PC-9 (cell line): ENCODE results near the gene NUP85. TPM values are rescaled to one million over a fixed set of nuclear protein-coding genes. Genes with fewer than 3 reads are reported as not detected.
A peak's percentile ranks its signal among the peaks of the same experiment; 100 is the strongest.

Source experiments
- BruUV-seq: library from RNA; stranded (reverse); fragments of 400-500 nt; replicated peaks from 2 replicates; lab custom pipeline; 2021; lab: Mats Ljungman, UMichigan
- CTCF ChIA-PET: fragments of 300-600 bp; sonication (Branson Sonifier 250); formaldehyde crosslinking; loops from one replicate; lab custom pipeline; 2022; ENCODE audit warnings: antibody characterized with exemption; lab: Charles Lee
- POLR2A ChIA-PET: fragments of 300-600 bp; sonication (Branson Sonifier 250); formaldehyde crosslinking; loops from one replicate; lab custom pipeline; 2022; ENCODE audit warnings: antibody characterized with exemption; ENCODE audit not compliant: unreplicated experiment; lab: Charles Lee
- DNase-seq, 2 experiments: peaks; one replicate each; pipeline versions ENCODE4 v3.0.0 to v3.0.0-alpha.2; 2015 to 2022; ENCODE audit warnings: mixed read lengths in 1 of 2
- H2AFZ ChIP-seq: fragments of 200-600 bp; sonication (generic); 2 replicates; pipeline ENCODE4 v1.8.1; 2017; ENCODE audit warnings: antibody characterized with exemption
- H3F3A ChIP-seq: fragments of 200-600 bp; sonication (generic); 2 replicates; pipeline ENCODE4 v1.8.1; 2017; ENCODE audit warnings: antibody characterized with exemption, mild to moderate bottlenecking, low read depth; ENCODE audit not compliant: insufficient read depth
- H3K27ac ChIP-seq: fragments of 200-600 bp; sonication (generic); 2 replicates; pipeline ENCODE4 v1.6.1; 2016; ENCODE audit warnings: mixed run types
- H3K27me3 ChIP-seq: fragments of 200-600 bp; sonication (generic); 2 replicates; pipeline ENCODE4 v1.6.1; 2016; ENCODE audit warnings: low read depth, mixed run types; ENCODE audit not compliant: insufficient read depth
- H3K36me3 ChIP-seq: fragments of 200-600 bp; sonication (generic); 2 replicates; pipeline ENCODE4 v1.6.1; 2016; ENCODE audit warnings: low read depth, mixed run types
- H3K4me1 ChIP-seq: fragments of 200-600 bp; sonication (generic); replicated peaks from 2 replicates; pipeline ENCODE4 v1.6.1; 2016; ENCODE audit warnings: mixed run types; ENCODE audit not compliant: insufficient read depth
- H3K4me2 ChIP-seq: fragments of 200-600 bp; sonication (generic); 2 replicates; pipeline ENCODE4 v1.6.1; 2017; ENCODE audit warnings: mixed run types
- H3K4me3 ChIP-seq: fragments of 200-600 bp; sonication (generic); 2 replicates; pipeline ENCODE4 v1.6.1; 2016; ENCODE audit warnings: mixed run types
- H3K79me2 ChIP-seq: fragments of 200-600 bp; sonication (generic); 2 replicates; pipeline ENCODE4 v1.6.1; 2017; ENCODE audit warnings: low read depth, mixed run types
- H3K9me2 ChIP-seq: fragments of 200-600 bp; sonication (generic); 2 replicates; pipeline ENCODE4 v1.8.1; 2017; ENCODE audit warnings: mild to moderate bottlenecking; ENCODE audit not compliant: insufficient read depth
- H3K9me3 ChIP-seq: fragments of 200-600 bp; sonication (generic); 2 replicates; pipeline ENCODE4 v1.8.1; 2016; ENCODE audit warnings: low read depth; ENCODE audit not compliant: insufficient read depth
- H4K20me1 ChIP-seq: fragments of 200-600 bp; sonication (generic); 2 replicates; pipeline ENCODE4 v1.8.1; 2017; ENCODE audit not compliant: insufficient read depth
- CTCF ChIP-seq: fragments of 200-600 bp; sonication (generic); conservative IDR thresholded peaks from 2 replicates; pipeline ENCODE4 v1.6.1; 2017; ENCODE audit warnings: mixed run types, antibody characterized with exemption, mild to moderate bottlenecking, moderate library complexity
- EZH2 ChIP-seq: fragments of 200-600 bp; sonication (generic); IDR thresholded peaks from 2 replicates; pipeline ENCODE4 v1.8.0; 2017; ENCODE audit warnings: antibody characterized with exemption, low read depth
- intact Hi-C: fragments of 100-400 bp; cut with micrococcal nuclease; formaldehyde crosslinking; loops from one replicate; pipeline ENCODE4 v1.10.0; 2022; ENCODE audit not compliant: unreplicated experiment
- total RNA-seq: library from RNA; stranded (reverse); gene quantifications from 2 replicates; pipeline ENCODE4 v1.2.3, GENCODE V29; 2021

NUP85 gene
- total RNA-seq, 1 experiment from 2014 or later, result 73.1 TPM

GRCh38 chr17:75269844-75270217 lies 64.4 kb downstream of the NUP85 start:
- CTCF ChIA-PET, result interaction anchor here (0.5 to 2.0 kb wide), 5 partner anchors 19 to 255 kb away, joined by 3 to 15 read pairs (median 4); partner anchors contain the start of gene SLC25A19
- Histone ChIP-seq H3K27me3 (no peaks in the 10 kb centered on the region), H3K9me2 (no peaks in the 10 kb centered on the region), H3K79me2 (0 out of 2 replicates have a peak, but pooled peaks cover 5% of the 10 kb centered on the region), H3F3A (peaks cover 48% of the 10 kb centered on the region; the same call in 1 of the 2 replicates), H3K4me2 (peak overlapping the region; percentile 99), H3K36me3 (0 out of 2 replicates have a peak, but pooled peaks cover 7% of the 10 kb centered on the region), H3K4me3 (peak overlapping the region; percentile 95), H3K9me3 (no peaks in the 10 kb centered on the region), H2AFZ (peak overlapping the region; percentile 99), H3K27ac (peak overlapping the region; percentile 54), H3K4me1 (peaks cover 7% of the 10 kb centered on the region; the same call in 1 of the 2 replicates), H4K20me1 (no peaks in the 10 kb centered on the region)
- no peak for DNase-seq
- TF ChIP-seq EZH2 (no peak), CTCF (no peak)
- POLR2A ChIA-PET, result interaction anchor here (0.6 kb wide), 1 partner anchor 39 kb away, joined by 3 read pairs; no protein-coding TSS in a partner anchor
- intact Hi-C loops, result loop anchor here (1.0 to 10.0 kb wide), 2 partner anchors 19 to 245 kb away; partner anchors contain the start of genes CASKIN2, SLC25A19 and TSEN54
- BruUV-seq, result no TSS peak

- ChIA-PET POLR2A (interaction anchor here (0.6 to 1.5 kb wide), 4 partner anchors 19 to 137 kb away, joined by 3 to 9 read pairs (median 4); partner anchors contain the start of gene SLC25A19), CTCF (interaction anchor here (0.5 to 2.0 kb wide), 10 partner anchors 8 to 255 kb away, joined by 3 to 15 read pairs (median 4); partner anchors contain the start of genes GGA3, MRPS7, SLC25A19 and TMEM94)
- H3K27ac ChIP-seq, result peak overlapping the region; percentile 54
- peak; percentile 63 to 72 for DNase-seq
- no peaks in the 10 kb centered on the region for H3K9me3 ChIP-seq
- intact Hi-C loops, result loop anchor here (1.0 kb wide), 1 partner anchor 19 kb away; the partner anchor contains the start of gene SLC25A19
- H3F3A ChIP-seq, result peaks cover 50% of the 10 kb centered on the region; the same call in 1 of the 2 replicates
- H3K4me3 ChIP-seq, result peak overlapping the region; percentile 95
- 0 out of 2 replicates have a peak, but pooled peaks cover 7% of the 10 kb centered on the region for H3K36me3 ChIP-seq
- peak overlapping the region; percentile 99 for H2AFZ ChIP-seq
- H3K79me2 ChIP-seq, result 0 out of 2 replicates have a peak, but pooled peaks cover 5% of the 10 kb centered on the region
- H3K9me2 ChIP-seq, result no peaks in the 10 kb centered on the region
- H3K27me3 ChIP-seq, result no peaks in the 10 kb centered on the region
- peak overlapping the region; percentile 99 for H3K4me2 ChIP-seq
- no peaks in the 10 kb centered on the region for H4K20me1 ChIP-seq
- TF ChIP-seq CTCF (peak; percentile 39; the same call in 1 of the 2 replicates), EZH2 (no peak)
- BruUV-seq, result TSS peak; percentile 35
- peaks cover 7% of the 10 kb centered on the region; the same call in 1 of the 2 replicates for H3K4me1 ChIP-seq
These were observed 64.9 kb downstream of the NUP85 start for GRCh38 chr17:75270218-75270965.

- Histone ChIP-seq H3K36me3 (0 out of 2 replicates have a peak, but pooled peaks cover 5% of the 10 kb centered on the region), H3K4me2 (peak within 1 kb of the TSS; percentile 99), H4K20me1 (no peaks in the 10 kb centered on the region), H3K9me3 (no peaks in the 10 kb centered on the region), H3K9me2 (no peaks in the 10 kb centered on the region), H3K79me2 (0 out of 2 replicates have a peak, but pooled peaks cover 5% of the 10 kb centered on the region), H3K4me3 (peak within 1 kb of the TSS; percentile 95), H3K27ac (peak within 1 kb of the TSS; percentile 54), H3F3A (peaks cover 52% of the 10 kb centered on the region; the same call in 1 of the 2 replicates), H3K27me3 (no peaks in the 10 kb centered on the region), H2AFZ (peak within 1 kb of the TSS; percentile 99), H3K4me1 (peaks cover 7% of the 10 kb centered on the region; the same call in 1 of the 2 replicates)
- intact Hi-C loops, result loop anchor here (1.0 kb wide), 2 partner anchors 18 to 133 kb away; partner anchors contain the start of gene SLC25A19
- DNase-seq, result no peak
- no TSS peak for BruUV-seq
- ChIA-PET CTCF (interaction anchor here (0.5 to 2.0 kb wide), 7 partner anchors 9 to 185 kb away, joined by 3 to 15 read pairs (median 4); partner anchors contain the start of genes GGA3, MRPS7, SLC25A19 and TMEM94), POLR2A (interaction anchor here (0.6 to 1.5 kb wide), 5 partner anchors 18 to 255 kb away, joined by 3 to 9 read pairs (median 4); partner anchors contain the start of genes LLGL2 and SLC25A19)
- TF ChIP-seq CTCF (no peak), EZH2 (no peak)
These were observed 65.4 kb downstream of the NUP85 start, which contains the start of gene MIF4GD for GRCh38 chr17:75270966-75271232. Gene MIF4GD (minus strand): TSS chr17:75271231. CDS start chr17:75270195, 1,036 bp downstream.
